Hepatocyte (in vitro differentiated cells): ENCODE results near the gene LSAMP. TPM values are rescaled to one million over a fixed set of nuclear protein-coding genes. Genes with fewer than 3 reads are reported as not detected.

ENCODE experiments used
- DNase-seq: peaks from one replicate; pipeline ENCODE4 v3.0.0-alpha.2; 2016; ENCODE audit warnings: low spot score
- H2AFZ ChIP-seq: fragments of 200-600 bp; sonication (generic); 2 replicates; pipeline ENCODE4 v1.6.0; 2016; ENCODE audit warnings: antibody characterized with exemption, mild to moderate bottlenecking
- H3K27ac ChIP-seq: fragments of 200-600 bp; sonication (generic); 2 replicates; pipeline ENCODE4 v1.5.1; 2016; ENCODE audit warnings: mild to moderate bottlenecking
- H3K27me3 ChIP-seq: fragments of 200-600 bp; sonication (generic); 2 replicates; pipeline ENCODE4 v1.6.1; 2016
- H3K36me3 ChIP-seq: fragments of 200-600 bp; sonication (generic); replicated peaks from 2 replicates; pipeline ENCODE4 v1.5.1; 2016; ENCODE audit warnings: low read depth; ENCODE audit not compliant: insufficient read depth
- H3K4me1 ChIP-seq: fragments of 200-600 bp; sonication (generic); 2 replicates; pipeline ENCODE4 v1.5.1; 2016; ENCODE audit warnings: mild to moderate bottlenecking, moderate library complexity; ENCODE audit not compliant: insufficient read depth
- H3K4me2 ChIP-seq: fragments of 200-600 bp; sonication (generic); 2 replicates; pipeline ENCODE4 v1.6.0; 2016
- H3K4me3 ChIP-seq: fragments of 200-600 bp; sonication (generic); 2 replicates; pipeline ENCODE4 v1.5.1; 2016; ENCODE audit warnings: mild to moderate bottlenecking
- H3K79me2 ChIP-seq: fragments of 200-600 bp; sonication (generic); 2 replicates; pipeline ENCODE4 v1.6.0; 2017; ENCODE audit warnings: mild to moderate bottlenecking
- H3K9me2 ChIP-seq: fragments of 200-600 bp; sonication (generic); replicated peaks from 2 replicates; pipeline ENCODE4 v1.6.0; 2017; ENCODE audit warnings: mild to moderate bottlenecking; ENCODE audit not compliant: insufficient read depth
- H3K9me3 ChIP-seq: fragments of 200-600 bp; sonication (generic); 2 replicates; pipeline ENCODE4 v1.5.1; 2016; ENCODE audit warnings: low read depth, mild to moderate bottlenecking
- H4K20me1 ChIP-seq: fragments of 200-600 bp; sonication (generic); 2 replicates; pipeline ENCODE4 v1.6.0; 2016; ENCODE audit warnings: mild to moderate bottlenecking; ENCODE audit not compliant: insufficient read depth, poor library complexity, severe bottlenecking
- EZH2 ChIP-seq: fragments of 200-600 bp; sonication (generic); IDR thresholded peaks from 2 replicates; pipeline ENCODE4 v1.6.1; 2016; ENCODE audit warnings: antibody characterized with exemption, mild to moderate bottlenecking, borderline replicate concordance
- EZH2phosphoT487 ChIP-seq: fragments of 200-600 bp; sonication (generic); IDR thresholded peaks from one replicate; pipeline ENCODE4 v1.6.1; 2018; ENCODE audit warnings: antibody characterized with exemption, mild to moderate bottlenecking, low read depth, moderate library complexity; ENCODE audit not compliant: unreplicated experiment, severe bottlenecking
- WGBS: methylation state at CpG from one replicate; pipeline ENCODE4 v1.1.6; 2016; ENCODE audit warnings: low lambda C conversion rate; ENCODE audit errors: missing lambda C conversion rate; 5-methylcytosine and 5-hydroxymethylcytosine counted together
- polyA plus RNA-seq: library from polyadenylated mRNA; unstranded; fragments of >200 nt; fragmentation: Nextera tagmentation; extraction: Ambion mirVana; gene quantifications from 2 replicates; pipeline ENCODE4 v1.2.1, GENCODE V29; 2016
- total RNA-seq: library from RNA; depleted of rRNA; stranded (reverse); fragments of >200 nt; gene quantifications from 2 replicates; pipeline ENCODE4 v1.2.3, GENCODE V29; 2014
- TF ChIP-seq, protein P1 (sequence below): fragments of 200-600 bp; sonication (generic); IDR thresholded peaks from 2 replicates; pipeline ENCODE4 v1.5.1; 2016; ENCODE audit warnings: antibody characterized with exemption, mild to moderate bottlenecking; ENCODE audit not compliant: poor library complexity

LSAMP gene
- total and polyA plus RNA-seq, 2 experiments from 2014 or later = 15.1 to 22.3 TPM

DNA sequence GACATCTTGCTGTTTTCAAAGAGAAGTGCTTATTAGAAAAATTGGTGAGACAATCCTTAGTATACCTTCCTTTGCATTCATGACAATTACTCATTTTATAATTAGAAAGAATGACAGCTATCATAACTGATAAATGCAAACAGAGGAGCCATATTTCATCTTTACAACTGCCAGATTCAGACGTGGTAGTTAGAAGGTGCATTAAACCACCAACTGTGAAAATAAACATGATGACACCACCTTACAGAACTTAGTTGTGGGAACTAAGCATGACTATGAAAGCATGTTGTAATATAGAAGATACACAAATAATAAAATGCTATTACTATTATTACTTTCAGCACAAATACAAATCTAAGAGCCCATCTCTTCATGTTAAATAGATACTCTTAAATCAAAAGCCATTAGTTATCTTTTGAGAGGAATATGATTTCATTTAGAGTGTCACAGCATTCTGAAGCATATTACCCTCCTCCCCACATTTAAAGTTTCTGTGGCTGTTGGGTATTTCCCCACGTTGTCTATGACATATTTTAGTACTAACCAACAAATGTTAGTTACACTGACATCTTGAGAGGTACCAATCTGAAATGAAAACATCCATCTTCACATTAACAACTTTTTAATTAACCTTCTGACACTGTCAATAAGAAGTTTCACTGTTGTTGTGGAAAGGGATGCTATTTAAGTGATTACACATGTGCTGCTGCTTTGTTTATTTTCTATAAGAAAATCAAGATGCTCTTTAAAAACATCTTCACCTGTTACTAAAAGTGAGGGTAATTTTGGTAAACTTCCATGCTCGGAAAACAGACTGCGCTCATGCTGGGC lies 163.8 kb downstream of the LSAMP start:
- H3K4me2 ChIP-seq = no peak overlapping the region
- H4K20me1 ChIP-seq = no peaks in the 10 kb centered on the region
- no peak for DNase-seq
- 74% methylated on average over 4 of the region's 4 CpGs for WGBS
- TF ChIP-seq EZH2phosphoT487 = no peak
- TF ChIP-seq EZH2 = no peak
- TF ChIP-seq, protein P1, sequence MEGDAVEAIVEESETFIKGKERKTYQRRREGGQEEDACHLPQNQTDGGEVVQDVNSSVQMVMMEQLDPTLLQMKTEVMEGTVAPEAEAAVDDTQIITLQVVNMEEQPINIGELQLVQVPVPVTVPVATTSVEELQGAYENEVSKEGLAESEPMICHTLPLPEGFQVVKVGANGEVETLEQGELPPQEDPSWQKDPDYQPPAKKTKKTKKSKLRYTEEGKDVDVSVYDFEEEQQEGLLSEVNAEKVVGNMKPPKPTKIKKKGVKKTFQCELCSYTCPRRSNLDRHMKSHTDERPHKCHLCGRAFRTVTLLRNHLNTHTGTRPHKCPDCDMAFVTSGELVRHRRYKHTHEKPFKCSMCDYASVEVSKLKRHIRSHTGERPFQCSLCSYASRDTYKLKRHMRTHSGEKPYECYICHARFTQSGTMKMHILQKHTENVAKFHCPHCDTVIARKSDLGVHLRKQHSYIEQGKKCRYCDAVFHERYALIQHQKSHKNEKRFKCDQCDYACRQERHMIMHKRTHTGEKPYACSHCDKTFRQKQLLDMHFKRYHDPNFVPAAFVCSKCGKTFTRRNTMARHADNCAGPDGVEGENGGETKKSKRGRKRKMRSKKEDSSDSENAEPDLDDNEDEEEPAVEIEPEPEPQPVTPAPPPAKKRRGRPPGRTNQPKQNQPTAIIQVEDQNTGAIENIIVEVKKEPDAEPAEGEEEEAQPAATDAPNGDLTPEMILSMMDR = no peak
- no peak overlapping the region for H3K27ac ChIP-seq
- H3K79me2 ChIP-seq = no peaks in the 10 kb centered on the region
- no peaks in the 10 kb centered on the region for H3K36me3 ChIP-seq
- H3K9me2 ChIP-seq = no peaks in the 10 kb centered on the region
- H2AFZ ChIP-seq = no peak overlapping the region
- H3K9me3 ChIP-seq = no peaks in the 10 kb centered on the region
- no peaks in the 10 kb centered on the region for H3K4me1 ChIP-seq
- H3K27me3 ChIP-seq = no peaks in the 10 kb centered on the region
- H3K4me3 ChIP-seq = no peak overlapping the region

DNA sequence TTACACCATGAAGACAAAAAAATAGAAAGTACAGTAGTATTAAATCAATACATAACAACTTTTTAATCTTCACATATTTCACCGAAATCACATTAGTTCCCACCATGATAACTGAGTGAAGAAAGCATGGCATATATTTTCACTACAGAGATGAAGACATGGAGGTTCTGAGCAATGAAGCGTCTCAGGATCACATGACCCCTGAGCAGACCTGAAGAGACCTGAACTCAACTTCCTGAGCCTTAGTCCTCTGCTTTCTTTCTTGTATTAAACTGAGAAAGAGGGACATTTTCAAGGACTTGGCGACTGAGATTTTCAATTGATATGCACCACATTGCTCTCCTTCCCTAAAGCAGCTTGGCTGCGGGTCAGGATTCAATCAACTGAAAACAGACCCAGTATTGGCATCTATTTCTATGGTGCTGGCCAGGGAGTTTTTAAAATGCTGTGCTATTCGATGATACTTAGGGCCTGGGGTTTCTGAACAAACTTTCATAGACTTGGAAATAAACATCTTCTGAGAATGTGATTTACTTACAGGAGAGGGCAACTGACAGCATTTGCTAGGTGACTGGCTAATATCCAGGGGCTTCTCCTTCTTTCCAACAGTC lies 165.1 kb downstream of the LSAMP start:
- Histone ChIP-seq H4K20me1 (no peaks in the 10 kb centered on the region), H3K27me3 (no peaks in the 10 kb centered on the region), H3K36me3 (no peaks in the 10 kb centered on the region), H2AFZ (no peak overlapping the region), H3K9me3 (no peaks in the 10 kb centered on the region), H3K4me2 (no peak overlapping the region), H3K9me2 (no peaks in the 10 kb centered on the region), H3K4me3 (no peak overlapping the region), H3K4me1 (no peaks in the 10 kb centered on the region), H3K79me2 (no peaks in the 10 kb centered on the region), H3K27ac (no peak overlapping the region)
- WGBS = 84% methylated on average over 5 of the region's 5 CpGs
- TF ChIP-seq, protein P1 = no peak
- TF ChIP-seq EZH2phosphoT487 (no peak), EZH2 (no peak)
- DNase-seq = no peak

DNA sequence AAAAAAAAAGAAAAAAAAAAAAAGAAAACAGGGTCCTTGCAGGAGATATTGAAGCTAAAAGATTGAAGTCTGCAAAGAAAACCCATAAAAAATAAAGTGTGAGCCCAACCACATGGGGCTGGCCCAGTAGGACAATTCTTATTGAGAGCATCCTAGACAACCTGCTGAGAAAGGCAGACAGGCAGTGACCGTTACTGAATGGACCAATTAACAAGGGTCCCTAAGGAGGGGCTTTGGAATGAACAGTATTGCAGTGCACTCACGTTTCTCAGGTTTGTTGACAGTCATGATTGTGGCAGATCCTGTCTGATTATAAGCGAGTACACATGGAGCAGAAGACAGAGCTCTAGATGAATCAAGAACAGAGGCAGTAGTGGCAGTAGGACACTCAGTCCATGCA lies 168.6 kb downstream of the LSAMP start:
- no peak overlapping the region for H3K4me2 ChIP-seq
- H3K36me3 ChIP-seq = no peaks in the 10 kb centered on the region
- 70% methylated on average over 3 of the region's 3 CpGs for WGBS
- H3K9me3 ChIP-seq = no peaks in the 10 kb centered on the region
- no peaks in the 10 kb centered on the region for H4K20me1 ChIP-seq
- TF ChIP-seq, protein P1 = no peak
- TF ChIP-seq EZH2 (no peak), EZH2phosphoT487 (no peak)
- DNase-seq = no peak
- H3K79me2 ChIP-seq = no peaks in the 10 kb centered on the region
- H3K9me2 ChIP-seq = no peaks in the 10 kb centered on the region
- peaks cover 3% of the 10 kb centered on the region for H3K4me1 ChIP-seq
- H2AFZ ChIP-seq = no peak overlapping the region
- H3K4me3 ChIP-seq = no peak overlapping the region
- no peaks in the 10 kb centered on the region for H3K27me3 ChIP-seq
- no peak overlapping the region for H3K27ac ChIP-seq
